HL-60 (cell line): ENCODE data around the gene IL25.

Experiments used
- DNase-seq, 2 experiments: peaks; one replicate each; pipeline ENCODE4 v3.0.0-alpha.2; 2010 to 2020; ENCODE audit warnings: low read depth in 1 of 2, low spot score in 1 of 2
- H3K27ac ChIP-seq: fragments of 250-450 bp; sonication (Bioruptor Pico); replicated peaks from 2 replicates; pipeline ENCODE4 v1.5.1; 2020; ENCODE audit warnings: mild to moderate bottlenecking, moderate library complexity
- H3K27me3 ChIP-seq: fragments of 250-450 bp; sonication (Bioruptor Pico); 2 replicates; pipeline ENCODE4 v1.5.1; 2021; ENCODE audit warnings: mild to moderate bottlenecking, moderate library complexity; ENCODE audit not compliant: insufficient read depth, poor library complexity, severe bottlenecking
- H3K4me3 ChIP-seq: replicated peaks from 2 replicates; pipeline ENCODE4 v1.5.1; 2011; ENCODE audit warnings: mild to moderate bottlenecking, control low read depth, low read length; ENCODE audit not compliant: insufficient read depth
- CTCF ChIP-seq: IDR thresholded peaks from one replicate; pipeline ENCODE4 v1.5.1; 2011; ENCODE audit warnings: low read length, control low read depth, inconsistent platforms; ENCODE audit not compliant: insufficient read depth
- GABPA ChIP-seq: IDR thresholded peaks from 2 replicates; pipeline ENCODE4 v1.6.1; 2012; ENCODE audit warnings: low read depth
- POLR2AphosphoS5 ChIP-seq: IDR thresholded peaks from 2 replicates; pipeline ENCODE4 v1.6.1; 2012; ENCODE audit warnings: low read depth
- REST ChIP-seq: IDR thresholded peaks from 2 replicates; pipeline ENCODE4 v1.6.1; 2012; ENCODE audit warnings: low read depth; ENCODE audit not compliant: insufficient replicate concordance
- SPI1 ChIP-seq: IDR thresholded peaks from 2 replicates; pipeline ENCODE4 v1.6.1; 2012; ENCODE audit warnings: low read depth, mild to moderate bottlenecking, borderline replicate concordance

Gene IL25

DNA sequence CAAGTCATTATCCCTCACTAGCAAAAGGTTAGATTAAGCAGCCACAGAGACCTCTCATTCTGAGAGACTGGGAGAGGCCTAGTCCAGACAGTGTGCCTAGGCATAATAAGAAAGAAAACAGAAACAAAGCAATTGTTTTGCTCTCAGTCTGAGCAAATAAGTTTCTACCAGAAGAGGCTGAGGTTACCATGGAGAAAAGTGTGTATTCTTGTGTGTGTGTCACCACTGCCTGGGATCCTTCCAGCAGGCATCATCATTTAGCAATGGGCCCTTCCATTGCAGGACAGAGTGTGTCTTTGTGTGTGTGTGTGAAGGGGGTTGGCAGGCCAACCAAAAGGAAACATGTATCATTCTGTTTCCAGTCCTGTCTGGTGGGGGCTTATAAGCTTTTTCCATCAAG, 11.3 kb upstream of the IL25 start:
- H3K27ac ChIP-seq: no peak overlapping the region
- DNase-seq: no peak
- no peak overlapping the region for H3K4me3 ChIP-seq
- H3K27me3 ChIP-seq: peaks cover 37% of the 10 kb centered on the region
- TF ChIP-seq POLR2AphosphoS5 (no peak), CTCF (no peak), GABPA (no peak), REST (no peak), SPI1 (no peak)

DNA sequence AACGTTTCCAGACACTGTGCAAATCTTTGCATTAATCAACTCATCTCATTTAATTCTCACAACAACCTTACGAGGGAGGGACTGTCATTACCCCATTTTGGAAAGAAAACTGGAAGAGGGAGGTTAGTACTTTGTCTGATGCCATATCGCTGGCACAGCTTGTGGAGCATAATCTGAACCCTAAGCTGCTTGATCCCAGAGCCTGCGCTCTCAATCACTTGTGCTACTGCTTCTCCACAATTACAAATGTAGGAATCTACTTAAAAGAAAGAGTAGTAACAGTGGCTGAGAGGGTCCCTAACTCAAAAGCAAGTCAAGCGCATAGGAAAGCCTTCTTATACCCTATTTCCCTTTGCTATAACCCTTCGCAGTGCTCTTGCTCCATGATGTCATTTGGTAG, 10.8 kb upstream of the IL25 start:
- no peak overlapping the region for H3K27ac ChIP-seq
- TF ChIP-seq SPI1 (no peak), POLR2AphosphoS5 (no peak), CTCF (no peak), REST (no peak), GABPA (no peak)
- peaks cover 37% of the 10 kb centered on the region for H3K27me3 ChIP-seq
- no peak for DNase-seq
- H3K4me3 ChIP-seq: no peak overlapping the region

GRCh38 chr14:23362200-23362599, 10.4 kb upstream of the IL25 start:
- no peak for TF ChIP-seq SPI1
- no peak for TF ChIP-seq GABPA
- no peak for TF ChIP-seq REST
- TF ChIP-seq CTCF: no peak
- TF ChIP-seq POLR2AphosphoS5: no peak
- DNase-seq: no peak
- Histone ChIP-seq H3K27ac (no peak overlapping the region), H3K27me3 (peaks cover 41% of the 10 kb centered on the region), H3K4me3 (no peak overlapping the region)
